CD4-positive, alpha-beta T cell (primary cell): ENCODE results near the gene FREM2. TPM values are rescaled to one million over a fixed set of nuclear protein-coding genes. Genes with fewer than 3 reads are reported as not detected.

Experiments used
- ATAC-seq: fragments of 200-7000 bp; cut with Tn5 transposase; one replicate; pipeline ENCODE4 v1.10.0; 2022; ENCODE audit warnings: mild to moderate bottlenecking; ENCODE audit not compliant: poor library complexity
- CTCF ChIA-PET: fragments of 350-600 bp; sonication (Branson Sonifier 250); formaldehyde crosslinking; loops from one replicate; lab custom pipeline; 2021; ENCODE audit warnings: antibody characterized with exemption, inconsistent platforms; lab: Charles Lee
- POLR2A ChIA-PET: fragments of 350-600 bp; sonication (Branson Sonifier 250); formaldehyde crosslinking; loops from one replicate; lab custom pipeline; 2021; ENCODE audit warnings: antibody characterized with exemption, inconsistent platforms; lab: Charles Lee
- DNase-seq, 14 experiments: peaks; one replicate each; pipeline ENCODE4 v3.0.0-alpha.2; 2013 to 2020; ENCODE audit warnings: mixed read lengths in 2 of 14
- H3K27ac ChIP-seq, 2 donors: one replicate each; pipeline versions ENCODE4 v1.5.1 to v1.7.0; 2013; ENCODE audit warnings: low read length in 2 of 2, low read depth in 1 of 2, mild to moderate bottlenecking in 1 of 2
- H3K27me3 ChIP-seq, 2 experiments: 1 replicate in 1 of 2; 2 replicates in 1 of 2; pipeline versions ENCODE4 v1.6.1 to v1.7.0; 2013; ENCODE audit warnings: low read length in 2 of 2, control low read depth in 1 of 2, mild to moderate bottlenecking in 1 of 2, moderate library complexity in 1 of 2; ENCODE audit not compliant: insufficient read depth in 2 of 2, control insufficient read depth in 1 of 2
- H3K36me3 ChIP-seq: one replicate; pipeline ENCODE4 v1.6.1; 2013; ENCODE audit warnings: low read length, control low read depth; ENCODE audit not compliant: insufficient read depth
- H3K4me1 ChIP-seq: one replicate; pipeline ENCODE4 v1.6.1; 2013; ENCODE audit warnings: low read length, control low read depth; ENCODE audit not compliant: insufficient read depth
- H3K4me3 ChIP-seq: one replicate; pipeline ENCODE4 v1.5.1; 2013; ENCODE audit warnings: mild to moderate bottlenecking, low read length, moderate library complexity
- H3K9me3 ChIP-seq, 2 experiments: 1 replicate in 1 of 2; 2 replicates in 1 of 2; pipeline versions ENCODE4 v1.6.1 to v1.7.0; 2013; ENCODE audit warnings: low read length in 2 of 2, mild to moderate bottlenecking in 2 of 2, control low read depth in 1 of 2, moderate library complexity in 1 of 2; ENCODE audit not compliant: control insufficient read depth in 1 of 2, insufficient read depth in 1 of 2
- H3K27ac Mint-ChIP-seq: one replicate; pipeline ENCODE4 v1.8.0; 2020; ENCODE audit warnings: mixed read lengths
- H3K27me3 Mint-ChIP-seq: one replicate; pipeline ENCODE4 v1.8.0; 2021; ENCODE audit warnings: mixed read lengths
- H3K36me3 Mint-ChIP-seq: one replicate; pipeline ENCODE4 v1.8.0; 2021; ENCODE audit warnings: low read depth, mixed read lengths
- H3K4me1 Mint-ChIP-seq: one replicate; pipeline ENCODE4 v1.8.0; 2021; ENCODE audit warnings: low read depth, mixed read lengths
- H3K4me3 Mint-ChIP-seq: one replicate; pipeline ENCODE4 v1.8.0; 2020; ENCODE audit warnings: mild to moderate bottlenecking, mixed read lengths
- H3K9me3 Mint-ChIP-seq: one replicate; pipeline ENCODE4 v1.8.0; 2020; ENCODE audit warnings: mixed read lengths
- intact Hi-C, 2 experiments: fragments of 100-400 bp; cut with DNase I in 1 of 2; cut with micrococcal nuclease in 1 of 2; formaldehyde crosslinking; loops; one replicate each; pipeline versions ENCODE4 v1.15.1 to v1.9.0; 2023 to 2025; cut with DNase I, micrococcal nuclease
- total RNA-seq, 174 experiments: library from RNA in 2 of 174; stranded (reverse) in 2 of 174; gene quantifications; one replicate each; pipeline ENCODE4 v1.2.3 and lab custom pipeline; 2021 to 2026
- TF ChIP-seq, protein P1 (sequence below): fragments of 200-600 bp; IDR thresholded peaks from one replicate; pipeline ENCODE4 v1.8.0; 2022; ENCODE audit warnings: antibody characterized with exemption, mild to moderate bottlenecking

FREM2 gene
- total RNA-seq, 2 experiments from 2014 or later: not detected

DNA sequence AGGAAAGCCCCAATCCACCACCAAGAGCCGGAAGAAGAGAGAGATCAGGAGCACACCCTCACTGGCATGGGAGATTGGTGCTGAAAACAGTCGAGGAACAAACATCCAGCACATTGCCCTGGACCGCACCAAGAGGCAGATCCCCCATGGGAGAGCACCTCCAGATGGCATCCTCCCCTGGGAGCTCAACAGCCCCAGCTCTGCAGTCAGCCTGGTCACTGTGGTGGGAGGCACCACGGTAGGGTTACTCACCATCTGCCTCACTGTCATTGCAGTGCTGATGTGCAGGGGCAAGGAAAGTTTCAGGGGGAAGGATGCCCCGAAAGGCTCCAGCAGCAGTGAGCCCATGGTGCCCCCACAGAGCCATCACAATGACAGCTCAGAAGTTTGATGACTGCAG lies 193.5 kb downstream of the FREM2 start:
- Mint-ChIP-seq H3K27ac (no peak overlapping the region), H3K4me1 (no peaks in the 10 kb centered on the region), H3K27me3 (peaks cover 18% of the 10 kb centered on the region), H3K36me3 (no peaks in the 10 kb centered on the region), H3K9me3 (no peaks in the 10 kb centered on the region), H3K4me3 (no peak overlapping the region)
- Histone ChIP-seq H3K27ac (no peak overlapping the region), H3K36me3 (no peaks in the 10 kb centered on the region), H3K4me1 (no peaks in the 10 kb centered on the region), H3K27me3 (no peaks in the 10 kb centered on the region), H3K4me3 (no peak overlapping the region), H3K9me3 (no peaks in the 10 kb centered on the region)
- DNase-seq (no peak), ATAC-seq (no peak)
- ChIA-PET CTCF (no interaction called here), POLR2A (no interaction called here)
- intact Hi-C loops: no loop called here
- TF ChIP-seq, protein P1, sequence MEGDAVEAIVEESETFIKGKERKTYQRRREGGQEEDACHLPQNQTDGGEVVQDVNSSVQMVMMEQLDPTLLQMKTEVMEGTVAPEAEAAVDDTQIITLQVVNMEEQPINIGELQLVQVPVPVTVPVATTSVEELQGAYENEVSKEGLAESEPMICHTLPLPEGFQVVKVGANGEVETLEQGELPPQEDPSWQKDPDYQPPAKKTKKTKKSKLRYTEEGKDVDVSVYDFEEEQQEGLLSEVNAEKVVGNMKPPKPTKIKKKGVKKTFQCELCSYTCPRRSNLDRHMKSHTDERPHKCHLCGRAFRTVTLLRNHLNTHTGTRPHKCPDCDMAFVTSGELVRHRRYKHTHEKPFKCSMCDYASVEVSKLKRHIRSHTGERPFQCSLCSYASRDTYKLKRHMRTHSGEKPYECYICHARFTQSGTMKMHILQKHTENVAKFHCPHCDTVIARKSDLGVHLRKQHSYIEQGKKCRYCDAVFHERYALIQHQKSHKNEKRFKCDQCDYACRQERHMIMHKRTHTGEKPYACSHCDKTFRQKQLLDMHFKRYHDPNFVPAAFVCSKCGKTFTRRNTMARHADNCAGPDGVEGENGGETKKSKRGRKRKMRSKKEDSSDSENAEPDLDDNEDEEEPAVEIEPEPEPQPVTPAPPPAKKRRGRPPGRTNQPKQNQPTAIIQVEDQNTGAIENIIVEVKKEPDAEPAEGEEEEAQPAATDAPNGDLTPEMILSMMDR: no peak

DNA sequence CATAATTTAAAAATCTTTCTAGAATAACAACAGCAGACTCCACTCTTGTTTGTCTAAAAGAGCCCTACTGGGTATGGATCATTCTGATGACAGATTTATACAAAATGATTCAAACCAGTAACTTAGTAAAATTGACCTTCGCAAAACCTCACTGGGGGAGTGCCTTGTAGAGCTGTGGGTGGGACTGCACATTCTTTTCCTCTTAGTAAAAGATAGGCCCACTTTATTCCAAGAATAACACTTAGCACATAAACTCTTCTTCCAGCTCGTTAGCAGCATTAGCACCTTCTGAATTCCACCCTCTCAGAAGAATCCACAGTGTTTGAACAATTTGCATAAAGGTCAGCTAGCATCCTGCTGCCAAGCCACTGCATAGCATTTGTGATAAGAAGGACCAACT lies 196.9 kb downstream of the FREM2 start:
- no peaks in the 10 kb centered on the region for H3K9me3 ChIP-seq
- Mint-ChIP-seq H3K4me3 (no peak overlapping the region), H3K36me3 (no peaks in the 10 kb centered on the region), H3K4me1 (no peaks in the 10 kb centered on the region), H3K27ac (no peak overlapping the region), H3K27me3 (peaks cover 14% of the 10 kb centered on the region), H3K9me3 (no peaks in the 10 kb centered on the region)
- DNase-seq (no peak), ATAC-seq (no peak)
- H3K4me1 ChIP-seq: no peaks in the 10 kb centered on the region
- intact Hi-C loops: no loop called here
- TF ChIP-seq, protein P1: no peak
- CTCF ChIA-PET: interaction anchor here (1.9 kb wide), 1 partner anchor 9 kb away, joined by 6 read pairs; no protein-coding TSS in a partner anchor
- no peak overlapping the region for H3K27ac ChIP-seq
- H3K4me3 ChIP-seq: no peak overlapping the region
- no peaks in the 10 kb centered on the region for H3K36me3 ChIP-seq
- peaks cover 0 to 3% of the 10 kb centered on the region in 2 experiments for H3K27me3 ChIP-seq
- POLR2A ChIA-PET: no interaction called here

DNA sequence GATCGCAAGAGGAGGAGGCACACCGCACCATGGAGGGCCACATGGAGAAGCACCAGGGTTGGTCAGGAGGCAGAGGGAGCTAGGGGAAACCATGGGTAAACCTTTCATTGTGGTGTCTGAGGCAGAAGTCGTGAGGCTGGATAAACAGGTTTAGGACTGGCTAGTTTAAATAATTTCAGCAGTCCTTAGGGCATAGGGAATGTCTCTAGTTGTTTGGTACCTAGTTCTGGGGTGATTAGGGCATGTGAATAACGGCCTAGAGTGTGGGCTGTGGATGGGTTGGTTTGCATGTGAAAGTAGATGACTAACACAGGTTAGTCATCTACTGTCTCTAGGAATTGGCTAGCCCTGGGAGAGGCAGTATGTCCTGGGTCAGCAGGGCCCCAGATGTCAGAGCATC lies 201.4 kb downstream of the FREM2 start:
- H3K27me3 Mint-ChIP-seq: peaks cover 17% of the 10 kb centered on the region
- Histone ChIP-seq H3K27me3 (peaks cover 0 to 5% of the 10 kb centered on the region in 2 experiments), H3K36me3 (no peaks in the 10 kb centered on the region), H3K4me3 (no peak overlapping the region), H3K27ac (no peak overlapping the region), H3K4me1 (no peaks in the 10 kb centered on the region), H3K9me3 (no peaks in the 10 kb centered on the region)
- ATAC-seq: no peak
- POLR2A ChIA-PET: no interaction called here
- H3K4me1 Mint-ChIP-seq: no peaks in the 10 kb centered on the region
- H3K27ac Mint-ChIP-seq: no peak overlapping the region
- H3K36me3 Mint-ChIP-seq: no peaks in the 10 kb centered on the region
- H3K4me3 Mint-ChIP-seq: no peak overlapping the region
- intact Hi-C loops: no loop called here
- no peaks in the 10 kb centered on the region for H3K9me3 Mint-ChIP-seq
- DNase-seq: no peak
- TF ChIP-seq, protein P1: no peak
- CTCF ChIA-PET: no interaction called here
